Caco-2 (cell line): ENCODE measurements around the gene AURKAIP1. TPM values are rescaled to one million over a fixed set of nuclear protein-coding genes. Genes with fewer than 3 reads are reported as not detected.

Source experiments
- BruUV-seq: library from RNA; stranded (reverse); fragments of 400-500 nt; replicated peaks from 2 replicates; lab custom pipeline; 2021; lab: Mats Ljungman, UMichigan
- CTCF ChIA-PET: fragments of 300-600 bp; sonication (Branson Sonifier 250); formaldehyde crosslinking; loops from one replicate; lab custom pipeline; 2022; ENCODE audit warnings: antibody characterized with exemption; lab: Charles Lee
- POLR2A ChIA-PET: fragments of 300-600 bp; sonication (Branson Sonifier 250); formaldehyde crosslinking; loops from one replicate; lab custom pipeline; 2022; ENCODE audit warnings: antibody characterized with exemption; lab: Charles Lee
- DNase-seq, 2 experiments: peaks; one replicate each; pipeline versions ENCODE4 v3.0.0 to v3.0.0-alpha.2; 2020 to 2022
- H3K27me3 ChIP-seq: replicated peaks from 2 replicates; pipeline ENCODE4 v1.6.0; 2011; ENCODE audit warnings: low read length; ENCODE audit not compliant: control insufficient read depth, insufficient read depth
- H3K36me3 ChIP-seq: 2 replicates; pipeline ENCODE4 v1.5.1; 2011; ENCODE audit warnings: low read length; ENCODE audit not compliant: control insufficient read depth, insufficient read depth
- H3K4me1 ChIP-seq: fragments of 250-450 bp; sonication (Bioruptor Pico); 2 replicates; pipeline ENCODE4 v1.5.1; 2020; ENCODE audit warnings: mild to moderate bottlenecking
- H3K4me3 ChIP-seq: 2 replicates; pipeline ENCODE4 v1.5.1; 2011; ENCODE audit warnings: low read depth, mild to moderate bottlenecking, control low read depth, low read length
- H3K9me3 ChIP-seq: fragments of 250-450 bp; sonication (Bioruptor Pico); 2 replicates; pipeline ENCODE4 v1.5.1; 2020; ENCODE audit warnings: mild to moderate bottlenecking, moderate library complexity
- H3K27ac Mint-ChIP-seq: one replicate; pipeline ENCODE4 v1.8.0; 2022; ENCODE audit warnings: mixed read lengths; ENCODE audit not compliant: unreplicated experiment
- H3K27me3 Mint-ChIP-seq: one replicate; pipeline ENCODE4 v1.8.0; 2022; ENCODE audit warnings: mixed read lengths; ENCODE audit not compliant: insufficient read depth, unreplicated experiment
- H3K36me3 Mint-ChIP-seq: one replicate; pipeline ENCODE4 v1.8.0; 2022; ENCODE audit warnings: mild to moderate bottlenecking, mixed read lengths; ENCODE audit not compliant: insufficient read depth, unreplicated experiment
- H3K4me1 Mint-ChIP-seq: one replicate; pipeline ENCODE4 v1.8.0; 2022; ENCODE audit warnings: low read depth, mixed read lengths; ENCODE audit not compliant: unreplicated experiment
- H3K4me3 Mint-ChIP-seq: one replicate; pipeline ENCODE4 v1.8.0; 2022; ENCODE audit warnings: mild to moderate bottlenecking, moderate library complexity, mixed read lengths; ENCODE audit not compliant: unreplicated experiment
- H3K9me3 Mint-ChIP-seq: one replicate; pipeline ENCODE4 v1.8.0; 2022; ENCODE audit warnings: mixed read lengths; ENCODE audit not compliant: unreplicated experiment
- CTCF ChIP-seq, 2 experiments: fragments of 200-600 bp in 1 of 2; IDR thresholded peaks; 1 replicate in 1 of 2; 2 replicates in 1 of 2; pipeline versions ENCODE4 v1.5.1 to v1.8.0; 2011 to 2022; ENCODE audit warnings: antibody characterized with exemption in 1 of 2, control low read depth in 1 of 2, inconsistent platforms in 1 of 2, low read depth in 1 of 2, low read length in 1 of 2, mild to moderate bottlenecking in 1 of 2, moderate library complexity in 1 of 2; ENCODE audit not compliant: insufficient read depth in 1 of 2, severe bottlenecking in 1 of 2, unreplicated experiment in 1 of 2
- intact Hi-C: fragments of 100-400 bp; cut with micrococcal nuclease; formaldehyde crosslinking; loops from one replicate; pipeline ENCODE4 v1.10.0; 2022; ENCODE audit not compliant: unreplicated experiment
- total RNA-seq: library from RNA; stranded (reverse); gene quantifications from 2 replicates; pipeline ENCODE4 v1.2.3, GENCODE V29; 2022

Gene AURKAIP1
- total RNA-seq, 1 experiment from 2014 or later, result 187 TPM

GRCh38 chr1:1377540-1378205 lies 2.7 kb upstream of the AURKAIP1 start:
- POLR2A ChIA-PET, result no interaction called here
- no peaks in the 10 kb centered on the region for H3K27me3 ChIP-seq
- H3K4me3 Mint-ChIP-seq, result no peak overlapping the region
- H3K27me3 Mint-ChIP-seq, result no peaks in the 10 kb centered on the region
- H3K9me3 ChIP-seq, result no peaks in the 10 kb centered on the region
- H3K4me3 ChIP-seq, result no peak overlapping the region
- peaks cover 5% of the 10 kb centered on the region for H3K9me3 Mint-ChIP-seq
- H3K4me1 ChIP-seq, result peaks cover 6% of the 10 kb centered on the region
- no peaks in the 10 kb centered on the region for H3K36me3 ChIP-seq
- no peak overlapping the region for H3K27ac Mint-ChIP-seq
- H3K36me3 Mint-ChIP-seq, result peaks cover 10% of the 10 kb centered on the region
- CTCF ChIA-PET, result no interaction called here
- intact Hi-C loops, result no loop called here
- H3K4me1 Mint-ChIP-seq, result no peaks in the 10 kb centered on the region
- DNase-seq, result no peak
- no peak for TF ChIP-seq CTCF (IDR thresholded peaks at IDR 0.05; ENCODE audit: insufficient read depth in 1 of 2, low read depth in 1 of 2, low read length in 1 of 2, severe bottlenecking in 1 of 2, unreplicated experiment in 1 of 2)
- BruUV-seq, result no TSS peak

GRCh38 chr1:1376551-1377226 lies 1.7 kb upstream of the AURKAIP1 start:
- ChIA-PET POLR2A (no interaction called here), CTCF (interaction anchor here (1.3 kb wide), 1 partner anchor 28 kb away, joined by 4 read pairs; no protein-coding TSS in a partner anchor)
- DNase-seq, result no peak
- intact Hi-C loops, result no loop called here
- TF ChIP-seq CTCF (IDR thresholded peaks at IDR 0.05; ENCODE audit: insufficient read depth in 1 of 2, low read depth in 1 of 2, low read length in 1 of 2, severe bottlenecking in 1 of 2, unreplicated experiment in 1 of 2), result no peak
- Mint-ChIP-seq H3K4me3 (peak overlapping the region; percentile 85), H3K9me3 (no peaks in the 10 kb centered on the region), H3K36me3 (peaks cover 10% of the 10 kb centered on the region), H3K27me3 (no peaks in the 10 kb centered on the region), H3K4me1 (no peaks in the 10 kb centered on the region), H3K27ac (peak overlapping the region; percentile 93)
- Histone ChIP-seq H3K4me1 (peaks cover 6% of the 10 kb centered on the region), H3K9me3 (no peaks in the 10 kb centered on the region), H3K36me3 (no peaks in the 10 kb centered on the region), H3K27me3 (no peaks in the 10 kb centered on the region), H3K4me3 (no peak overlapping the region)
- no TSS peak for BruUV-seq

GRCh38 chr1:1374589-1374928 lies 448 bp downstream of the AURKAIP1 start:
- no peak for DNase-seq
- Histone ChIP-seq H3K4me3 (peak overlapping the region; percentile 84), H3K27me3 (no peaks in the 10 kb centered on the region), H3K4me1 (peaks cover 6% of the 10 kb centered on the region), H3K9me3 (no peaks in the 10 kb centered on the region), H3K36me3 (no peaks in the 10 kb centered on the region)
- BruUV-seq, result no TSS peak
- peak overlapping the region; percentile 93 for H3K27ac Mint-ChIP-seq
- no peak for TF ChIP-seq CTCF (IDR thresholded peaks at IDR 0.05; ENCODE audit: insufficient read depth in 1 of 2, low read depth in 1 of 2, low read length in 1 of 2, severe bottlenecking in 1 of 2, unreplicated experiment in 1 of 2)
- peak overlapping the region; percentile 85 for H3K4me3 Mint-ChIP-seq
- no peaks in the 10 kb centered on the region for H3K27me3 Mint-ChIP-seq
- peaks cover 16% of the 10 kb centered on the region for H3K36me3 Mint-ChIP-seq
- H3K4me1 Mint-ChIP-seq, result no peaks in the 10 kb centered on the region
- POLR2A ChIA-PET, result interaction anchor here (0.9 to 1.2 kb wide), 2 partner anchors 25 to 240 kb away, joined by 6 to 16 read pairs; partner anchors contain the start of gene CCNL2
- no peaks in the 10 kb centered on the region for H3K9me3 Mint-ChIP-seq
- intact Hi-C loops, result no loop called here
- CTCF ChIA-PET, result interaction anchor here (1.0 kb wide), 1 partner anchor 171 kb away, joined by 6 read pairs; no protein-coding TSS in a partner anchor
